Stomach (tissue), 4 donors: ENCODE data around the gene ARHGEF12.

Source experiments
- CTCF ChIP-seq, 7 experiments: fragments of 450-650 bp in 4 of 7; fragments of 200-600 bp in 3 of 7; sonication (generic) in 3 of 7; IDR thresholded peaks; one replicate each; pipeline ENCODE4 v1.5.1; 2016 to 2019; ENCODE audit warnings: antibody characterized with exemption in 7 of 7, control low read depth in 2 of 7, mild to moderate bottlenecking in 1 of 7
- POLR2A ChIP-seq, 4 donors: fragments of 450-650 bp; IDR thresholded peaks; one replicate each; pipeline ENCODE4 v1.6.1; 2016; ENCODE audit warnings: antibody characterized with exemption in 4 of 4, control low read depth in 2 of 4, mild to moderate bottlenecking in 1 of 4, moderate library complexity in 1 of 4
- POLR2AphosphoS5 ChIP-seq, 3 donors: sonication (generic); formaldehyde crosslinking; IDR thresholded peaks; one replicate each; pipeline ENCODE4 v1.6.1; 2016; ENCODE audit warnings: antibody characterized with exemption in 3 of 3

- TF ChIP-seq CTCF (IDR thresholded peaks at IDR 0.05) (no peak), POLR2A (IDR thresholded peaks at IDR 0.05) (no peak), POLR2AphosphoS5 (IDR thresholded peaks at IDR 0.05) (no peak)
Measured at GRCh38 chr11:120521176-120521575, 185.0 kb downstream of the ARHGEF12 start.
